ENCODE measurements around the gene RAB36. TPM values are rescaled to one million over a fixed set of nuclear protein-coding genes. Genes with fewer than 3 reads are reported as not detected.

RAB36 gene
- total RNA-seq, 2 experiments from 2014 or later = 0.27 to 0.31 TPM

GRCh38 chr22:23138584-23139435 lies 6.5 kb upstream of the RAB36 start:
- H3K36me3 Mint-ChIP-seq (ENCODE audit: low read depth) = no peaks in the 10 kb centered on the region
- H3K9me3 Mint-ChIP-seq = no peaks in the 10 kb centered on the region
- no peak overlapping the region for H3K4me3 Mint-ChIP-seq
- DNase-seq = no peak
- no peaks in the 10 kb centered on the region for H3K27me3 Mint-ChIP-seq
- peak overlapping the region; percentile 92 for H3K27ac Mint-ChIP-seq
- peaks cover 58% of the 10 kb centered on the region for H3K4me1 Mint-ChIP-seq
- POLR2A ChIA-PET = interaction anchor here (0.6 kb wide), 2 partner anchors 17 to 613 kb away, joined by 3 read pairs; no protein-coding TSS in a partner anchor
- CTCF ChIA-PET = interaction anchor here (1.7 to 2.0 kb wide), 3 partner anchors 10 to 29 kb away, joined by 3 to 7 read pairs (median 4); no protein-coding TSS in a partner anchor

GRCh38 chr22:23140385-23140784 lies 4.9 kb upstream of the RAB36 start:
- ChIA-PET CTCF (interaction anchor here (0.9 to 1.8 kb wide), 4 partner anchors 12 to 141 kb away, joined by 3 to 4 read pairs (median 3); no protein-coding TSS in a partner anchor), POLR2A (no interaction called here)
- DNase-seq = no peak
- peaks cover 1% of the 10 kb centered on the region for H3K27me3 Mint-ChIP-seq
- H3K36me3 Mint-ChIP-seq (ENCODE audit: low read depth) = peaks cover 2% of the 10 kb centered on the region
- no peaks in the 10 kb centered on the region for H3K9me3 Mint-ChIP-seq
- H3K4me1 Mint-ChIP-seq = peaks cover 72% of the 10 kb centered on the region
- H3K4me3 Mint-ChIP-seq = no peak overlapping the region
- H3K27ac Mint-ChIP-seq = peak overlapping the region; percentile 13

GRCh38 chr22:23142546-23143105 lies 2.7 kb upstream of the RAB36 start:
- CTCF ChIA-PET = interaction anchor here (0.6 to 1.2 kb wide), 3 partner anchors 8 to 186 kb away, joined by 3 read pairs; no protein-coding TSS in a partner anchor
- Mint-ChIP-seq H3K4me3 (peak overlapping the region; percentile 66), H3K27ac (peak overlapping the region; percentile 95), H3K36me3 (ENCODE audit: low read depth) (peaks cover 2% of the 10 kb centered on the region), H3K4me1 (peaks cover 67% of the 10 kb centered on the region), H3K27me3 (peaks cover 3% of the 10 kb centered on the region), H3K9me3 (no peaks in the 10 kb centered on the region)
- POLR2A ChIA-PET = no interaction called here
- no peak for DNase-seq

GRCh38 chr22:23143119-23143518 lies 2.2 kb upstream of the RAB36 start:
- DNase-seq = no peak
- CTCF ChIA-PET = no interaction called here
- Mint-ChIP-seq H3K9me3 (no peaks in the 10 kb centered on the region), H3K27me3 (peaks cover 4% of the 10 kb centered on the region), H3K4me3 (no peak overlapping the region), H3K4me1 (peaks cover 62% of the 10 kb centered on the region), H3K27ac (peak overlapping the region; percentile 95), H3K36me3 (ENCODE audit: low read depth) (peaks cover 2% of the 10 kb centered on the region)
- POLR2A ChIA-PET = no interaction called here

- POLR2A ChIA-PET = no interaction called here
- H3K4me3 Mint-ChIP-seq = peak overlapping the region; percentile 70
Observed at GRCh38 chr22:23144432-23144831, 845 bp upstream of the RAB36 start.

GRCh38 chr22:23145878-23146470 lies 697 bp downstream of the RAB36 start:
- no peak for DNase-seq
- Mint-ChIP-seq H3K27ac (no peak overlapping the region), H3K27me3 (peaks cover 4% of the 10 kb centered on the region), H3K9me3 (no peaks in the 10 kb centered on the region), H3K4me3 (no peak overlapping the region), H3K36me3 (ENCODE audit: low read depth) (peaks cover 2% of the 10 kb centered on the region), H3K4me1 (peaks cover 40% of the 10 kb centered on the region)
- CTCF ChIA-PET = interaction anchor here (1.2 to 1.9 kb wide), 2 partner anchors 11 to 23 kb away, joined by 3 to 5 read pairs; no protein-coding TSS in a partner anchor
- POLR2A ChIA-PET = no interaction called here

More at GRCh38 chr22:23144432-23144831, 845 bp upstream of the RAB36 start:
- no peak overlapping the region for H3K27ac Mint-ChIP-seq
- no peak for DNase-seq
- H3K36me3 Mint-ChIP-seq (ENCODE audit: low read depth) = peaks cover 2% of the 10 kb centered on the region
- H3K4me1 Mint-ChIP-seq = peaks cover 52% of the 10 kb centered on the region
- H3K9me3 Mint-ChIP-seq = no peaks in the 10 kb centered on the region
- CTCF ChIA-PET = interaction anchor here (0.7 to 1.8 kb wide), 5 partner anchors 9 to 769 kb away, joined by 3 to 6 read pairs (median 5); no protein-coding TSS in a partner anchor
- H3K27me3 Mint-ChIP-seq = peaks cover 4% of the 10 kb centered on the region

- Mint-ChIP-seq H3K36me3 (ENCODE audit: low read depth) (peaks cover 2% of the 10 kb centered on the region), H3K9me3 (no peaks in the 10 kb centered on the region), H3K27me3 (peaks cover 4% of the 10 kb centered on the region), H3K4me1 (peaks cover 35% of the 10 kb centered on the region), H3K4me3 (no peak overlapping the region), H3K27ac (no peak overlapping the region)
- no peak for DNase-seq
- CTCF ChIA-PET = interaction anchor here (1.9 kb wide), 1 partner anchor 10 kb away, joined by 5 read pairs; no protein-coding TSS in a partner anchor
- POLR2A ChIA-PET = interaction anchor here (0.6 kb wide), 1 partner anchor 264 kb away, joined by 5 read pairs; no protein-coding TSS in a partner anchor
Observed at GRCh38 chr22:23146478-23147205, 1.4 kb downstream of the RAB36 start.

GRCh38 chr22:23147617-23148387 lies 2.5 kb downstream of the RAB36 start:
- no peak for DNase-seq
- ChIA-PET CTCF (interaction anchor here (1.2 kb wide), 1 partner anchor 26 kb away, joined by 3 read pairs; no protein-coding TSS in a partner anchor), POLR2A (no interaction called here)
- H3K4me1 Mint-ChIP-seq = peaks cover 26% of the 10 kb centered on the region
- no peak overlapping the region for H3K4me3 Mint-ChIP-seq
- peaks cover 2% of the 10 kb centered on the region for H3K36me3 Mint-ChIP-seq (ENCODE audit: low read depth)
- no peaks in the 10 kb centered on the region for H3K9me3 Mint-ChIP-seq
- no peak overlapping the region for H3K27ac Mint-ChIP-seq
- peaks cover 4% of the 10 kb centered on the region for H3K27me3 Mint-ChIP-seq

GRCh38 chr22:23149743-23150238 lies 4.5 kb downstream of the RAB36 start:
- POLR2A ChIA-PET = no interaction called here

GRCh38 chr22:23150762-23151161 lies 5.5 kb downstream of the RAB36 start:
- Mint-ChIP-seq H3K4me1 (peaks cover 16% of the 10 kb centered on the region), H3K27me3 (peaks cover 3% of the 10 kb centered on the region), H3K9me3 (no peaks in the 10 kb centered on the region), H3K4me3 (no peak overlapping the region), H3K27ac (no peak overlapping the region), H3K36me3 (ENCODE audit: low read depth) (no peaks in the 10 kb centered on the region)
- POLR2A ChIA-PET = no interaction called here
- no peak for DNase-seq
- CTCF ChIA-PET = interaction anchor here (0.7 kb wide), 1 partner anchor 9 kb away, joined by 3 read pairs; no protein-coding TSS in a partner anchor

More at GRCh38 chr22:23149743-23150238, 4.5 kb downstream of the RAB36 start:
- H3K9me3 Mint-ChIP-seq = no peaks in the 10 kb centered on the region
- CTCF ChIA-PET = interaction anchor here (0.7 kb wide), 1 partner anchor 8 kb away, joined by 3 read pairs; no protein-coding TSS in a partner anchor
- peaks cover 24% of the 10 kb centered on the region for H3K4me1 Mint-ChIP-seq
- DNase-seq = no peak
- H3K36me3 Mint-ChIP-seq (ENCODE audit: low read depth) = no peaks in the 10 kb centered on the region
- H3K27ac Mint-ChIP-seq = no peak overlapping the region
- peaks cover 3% of the 10 kb centered on the region for H3K27me3 Mint-ChIP-seq
- H3K4me3 Mint-ChIP-seq = no peak overlapping the region

GRCh38 chr22:23151827-23152226 lies 6.5 kb downstream of the RAB36 start:
- no peak overlapping the region for H3K27ac Mint-ChIP-seq
- ChIA-PET CTCF (no interaction called here), POLR2A (no interaction called here)
- H3K27me3 Mint-ChIP-seq = peaks cover 3% of the 10 kb centered on the region
- DNase-seq = no peak
- H3K9me3 Mint-ChIP-seq = no peaks in the 10 kb centered on the region
- H3K36me3 Mint-ChIP-seq (ENCODE audit: low read depth) = no peaks in the 10 kb centered on the region
- no peak overlapping the region for H3K4me3 Mint-ChIP-seq
- H3K4me1 Mint-ChIP-seq = peaks cover 16% of the 10 kb centered on the region
